HG02678 (cell line): ENCODE measurements around the gene LCE1F.

Experiments
- ATAC-seq: cut with Tn5 transposase; IDR thresholded peaks from one replicate; pipeline ENCODE4 v1.9.1; 2021; ENCODE audit warnings: mild to moderate bottlenecking, moderate library complexity; ENCODE audit not compliant: unreplicated experiment

Gene LCE1F, protein sequence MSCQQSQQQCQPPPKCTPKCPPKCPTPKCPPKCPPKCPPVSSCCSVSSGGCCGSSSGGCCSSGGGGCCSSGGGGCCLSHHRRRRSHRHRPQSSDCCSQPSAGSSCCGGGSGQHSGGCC

DNA sequence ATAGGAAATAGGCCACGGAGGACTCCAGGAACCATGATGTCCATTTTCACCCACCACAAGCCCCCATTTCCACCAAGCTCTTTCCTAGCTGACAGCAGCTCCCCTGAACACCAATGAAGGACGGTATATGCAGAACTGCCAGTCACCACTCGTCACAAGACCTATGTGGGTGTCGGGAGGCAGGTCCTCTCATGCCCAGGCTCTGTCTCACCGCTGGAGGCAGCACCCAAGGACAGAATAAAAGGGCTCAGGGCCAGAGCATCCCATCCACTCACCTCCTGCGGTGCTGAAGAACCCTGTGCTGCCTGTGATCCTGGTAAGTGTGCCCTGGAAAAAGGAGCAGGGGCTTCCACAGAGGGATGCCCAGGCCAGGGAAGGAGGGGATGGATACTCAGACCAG, at the start of gene LCE1F:
Gene LCE1F (plus strand): TSS at position 266 of the 400 bp plus-strand sequence. CDS start 1,232 bp downstream, outside the sequence.
- ATAC-seq = no peak

DNA sequence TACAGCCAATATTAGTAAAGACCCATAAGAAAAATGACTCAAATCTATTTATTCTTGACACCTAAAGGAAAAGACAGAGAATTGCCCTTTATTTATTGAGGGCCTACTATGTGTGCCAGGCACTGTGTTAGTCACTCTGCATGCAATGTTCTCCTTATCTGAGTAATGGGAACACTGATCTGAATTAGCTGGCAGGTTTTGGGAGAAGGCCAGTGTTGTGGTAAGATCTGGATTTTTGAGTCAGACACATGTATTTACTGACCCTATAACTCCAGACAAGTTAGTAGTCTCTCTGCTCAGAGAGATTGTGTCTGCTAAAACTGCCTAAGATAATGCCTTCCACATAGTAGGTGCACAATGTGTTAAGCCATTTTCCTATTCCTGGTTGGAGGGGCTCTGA, 49.7 kb upstream of the LCE1F start:
- ATAC-seq = no peak

GRCh38 chr1:152728986-152729385, 46.0 kb upstream of the LCE1F start:
- ATAC-seq = no peak

DNA sequence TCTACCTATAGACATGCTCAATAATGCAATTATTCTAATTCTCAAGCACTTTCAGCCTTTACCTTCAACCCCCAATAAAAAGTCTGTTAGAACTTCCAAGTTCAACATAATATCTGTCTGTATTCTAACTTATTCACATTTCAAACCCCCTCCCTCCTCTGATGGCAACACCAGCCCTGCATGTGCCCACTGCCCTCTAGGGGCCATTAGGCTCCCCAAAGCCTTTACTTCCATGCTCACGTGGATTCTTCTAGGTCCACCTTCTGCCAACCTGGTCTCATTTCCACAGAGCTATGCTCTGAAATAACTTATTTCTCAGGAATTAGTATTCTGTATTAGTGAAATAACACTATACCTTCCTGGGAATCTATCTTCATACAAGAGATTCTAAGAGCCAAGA, 39.3 kb upstream of the LCE1F start:
- ATAC-seq = no peak

- no peak for ATAC-seq
Measured at GRCh38 chr1:152737997-152738396, 36.9 kb upstream of the LCE1F start.

DNA sequence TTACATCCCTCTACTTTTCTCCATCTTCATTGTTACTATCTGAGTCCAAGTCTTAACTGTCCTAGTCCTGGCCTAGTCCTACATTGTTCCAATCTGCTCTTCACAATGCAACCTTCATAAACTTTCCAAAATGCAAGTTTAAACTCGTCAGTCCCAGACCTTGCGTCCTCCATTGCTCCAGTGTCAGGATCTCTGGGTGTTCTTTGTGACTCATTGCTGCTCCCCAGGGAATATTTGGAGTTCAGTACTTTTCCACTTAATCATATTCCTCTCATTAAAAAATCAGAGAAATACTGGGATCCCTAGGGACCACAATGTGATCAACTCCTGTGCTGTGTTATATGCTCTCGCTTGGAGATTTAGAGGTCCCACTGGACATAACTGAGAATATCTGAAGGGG, 35.1 kb upstream of the LCE1F start:
- no peak for ATAC-seq

- ATAC-seq = no peak
Measured at GRCh38 chr1:152741656-152742055, 33.3 kb upstream of the LCE1F start.

- ATAC-seq = no peak
Measured at GRCh38 chr1:152743371-152744145, 31.4 kb upstream of the LCE1F start.

DNA sequence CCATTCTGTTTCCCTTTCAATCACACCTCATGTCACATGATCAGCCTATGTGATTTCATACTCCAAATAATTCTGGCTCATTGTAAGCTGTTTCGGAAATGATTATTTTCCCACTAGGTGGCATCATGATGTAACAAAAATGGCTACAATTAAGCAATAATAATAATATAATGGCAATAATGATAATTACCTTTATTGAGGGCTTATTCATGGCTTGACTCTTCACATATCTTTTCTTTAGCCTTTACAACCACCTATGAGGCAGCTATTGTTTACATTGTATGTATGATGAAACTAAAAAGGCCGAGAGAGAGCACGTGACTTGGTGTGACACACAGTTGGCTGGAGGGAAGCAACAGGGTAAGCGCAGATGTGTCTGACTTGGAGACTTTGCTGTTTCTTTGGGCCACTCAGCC, 29.6 kb upstream of the LCE1F start:
- ATAC-seq = no peak

DNA sequence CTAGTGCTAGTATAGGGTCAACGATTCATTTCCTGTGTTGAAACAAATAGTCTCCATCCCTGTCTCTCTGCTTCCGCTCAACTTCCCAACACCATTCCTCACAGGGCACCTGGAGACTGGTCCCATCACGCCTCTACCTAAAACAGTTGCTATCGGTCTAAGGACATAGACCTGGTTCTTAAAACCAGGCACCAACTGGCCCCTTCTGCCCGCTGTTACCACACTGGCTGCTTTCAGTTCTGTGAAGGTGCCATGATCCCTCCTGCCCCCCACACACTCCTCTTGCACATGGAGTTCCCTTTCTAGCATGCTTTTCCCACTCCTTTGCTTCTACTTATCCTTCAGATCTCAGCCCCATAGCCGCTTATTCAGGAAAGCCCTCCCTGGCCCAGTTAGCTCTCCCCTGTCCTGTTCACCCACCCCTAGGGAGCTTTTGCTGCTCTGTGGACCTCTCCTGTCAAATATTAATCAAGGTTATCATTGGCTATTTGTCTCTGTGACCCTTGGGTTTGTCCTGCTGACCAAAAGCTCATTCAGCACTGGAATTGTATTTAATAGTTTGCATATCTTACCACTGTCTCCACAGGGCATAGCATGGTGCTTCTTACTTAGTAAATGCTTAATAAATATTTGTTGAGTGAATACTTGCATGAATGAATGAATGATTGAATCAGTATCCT, 29.0 kb upstream of the LCE1F start:
- ATAC-seq = no peak

GRCh38 chr1:152747831-152748230, 27.1 kb upstream of the LCE1F start:
- no peak for ATAC-seq

DNA sequence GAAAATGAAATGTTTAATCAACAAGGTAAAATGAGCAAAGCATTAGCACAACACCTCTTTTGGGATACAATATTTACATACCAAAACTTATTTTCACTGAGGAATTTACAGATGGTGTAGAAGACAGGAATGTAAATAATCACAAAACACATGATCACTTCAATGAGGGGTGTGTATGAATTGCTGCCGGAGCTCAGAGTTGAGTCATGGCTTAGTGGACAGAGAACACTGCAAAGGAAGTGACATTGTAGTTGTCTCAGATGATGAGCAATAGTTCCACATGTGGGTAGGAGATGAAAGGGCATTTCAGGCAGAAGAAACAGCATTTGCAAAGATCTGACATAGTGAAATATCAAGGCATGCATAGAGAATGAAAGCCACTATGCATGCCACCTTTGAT, 22.7 kb upstream of the LCE1F start:
- no peak for ATAC-seq

GRCh38 chr1:152753586-152753985, 21.4 kb upstream of the LCE1F start:
- ATAC-seq = no peak

GRCh38 chr1:152756872-152757271, 18.1 kb upstream of the LCE1F start:
- no peak for ATAC-seq

GRCh38 chr1:152757747-152758146, 17.2 kb upstream of the LCE1F start, which contains the start of gene KPRP:
KPRP (plus strand) TSS chr1:152758025; CDS start chr1:152759589, 1,564 bp downstream.
- ATAC-seq = no peak

GRCh38 chr1:152758636-152759035, 16.3 kb upstream of the LCE1F start:
- no peak for ATAC-seq

- ATAC-seq = no peak
Measured at GRCh38 chr1:152759453-152760173, 15.3 kb upstream of the LCE1F start.

GRCh38 chr1:152760551-152761190, 14.3 kb upstream of the LCE1F start:
- ATAC-seq = no peak

GRCh38 chr1:152761609-152762213, 13.2 kb upstream of the LCE1F start:
- no peak for ATAC-seq

GRCh38 chr1:152768847-152769533, 6.0 kb upstream of the LCE1F start:
- ATAC-seq = no peak
